Mucosa of descending colon (tissue), 3 donors: Measurements from ENCODE around the gene RALGPS2. TPM values are rescaled to one million over a fixed set of nuclear protein-coding genes. Genes with fewer than 3 reads are reported as not detected.

Source experiments
- ATAC-seq: fragments of 200-7000 bp; cut with Tn5 transposase; one replicate; pipeline ENCODE4 v1.9.1; 2020; ENCODE audit warnings: mild to moderate bottlenecking, moderate library complexity
- DNase-seq, 3 donors: peaks; one replicate each; pipeline ENCODE4 v3.0.0-alpha.2; 2020
- H3K36me3 ChIP-seq: fragments of 200-600 bp; one replicate; pipeline ENCODE4 v1.8.0; 2021; ENCODE audit warnings: low read depth, mild to moderate bottlenecking
- H3K4me1 ChIP-seq: fragments of 200-600 bp; one replicate; pipeline ENCODE4 v1.8.0; 2021; ENCODE audit warnings: low read depth, mild to moderate bottlenecking
- H3K4me3 ChIP-seq: fragments of 200-600 bp; one replicate; pipeline ENCODE4 v1.8.0; 2021; ENCODE audit warnings: mild to moderate bottlenecking
- H3K9me3 ChIP-seq: fragments of 200-600 bp; one replicate; pipeline ENCODE4 v1.8.0; 2021; ENCODE audit warnings: mild to moderate bottlenecking
- CTCF ChIP-seq: fragments of 200-600 bp; IDR thresholded peaks from one replicate; pipeline ENCODE4 v1.8.0; 2022; ENCODE audit warnings: antibody characterized with exemption, mild to moderate bottlenecking
- intact Hi-C, 2 donors: fragments of 100-400 bp; cut with DNase I in 1 of 2; cut with micrococcal nuclease in 1 of 2; formaldehyde crosslinking; loops; one replicate each; pipeline versions ENCODE4 v1.11.0 to v1.11.1; 2022; cut with DNase I, micrococcal nuclease
- total RNA-seq, 3 donors: library from RNA; stranded (reverse); fragmentation: NEBNext Ultra II Directional in 2 of 3; extraction: Animal tissue kit (Norgen Biotek cat#: 25700) in 2 of 3; gene quantifications; one replicate each; pipeline versions ENCODE4 v1.2.1 to v1.2.4, GENCODE V29; 2021 to 2023
- donor health status: DM: no; HTN: no; CAD: no; lungs with moderate emphysema.
- donor health status: DM: no; HTN: no; CAD: no.
- donor health status: DM: no; HTN: yes; CAD: no.

The RALGPS2 gene
- total RNA-seq, 3 donors from 2014 or later = 25.9 to 49.9 (median 36.4) TPM

- no peaks in the 10 kb centered on the region for H3K36me3 ChIP-seq
- no peak for DNase-seq
- ATAC-seq = no peak
- no peak for TF ChIP-seq CTCF
- no peak overlapping the region for H3K4me3 ChIP-seq
- no peaks in the 10 kb centered on the region for H3K9me3 ChIP-seq
- no peaks in the 10 kb centered on the region for H3K4me1 ChIP-seq
- intact Hi-C loops = no loop called here
Observed at GRCh38 chr1:178684111-178684510, 40.9 kb upstream of the RALGPS2 start.

- no peak for DNase-seq
- intact Hi-C loops = no loop called here
Observed at GRCh38 chr1:178684542-178685000, 40.5 kb upstream of the RALGPS2 start.

GRCh38 chr1:178686407-178686806 lies 38.6 kb upstream of the RALGPS2 start:
- Histone ChIP-seq H3K4me1 (no peaks in the 10 kb centered on the region), H3K9me3 (no peaks in the 10 kb centered on the region), H3K4me3 (no peak overlapping the region), H3K36me3 (no peaks in the 10 kb centered on the region)
- DNase-seq (no peak), ATAC-seq (no peak)
- intact Hi-C loops = no loop called here
- no peak for TF ChIP-seq CTCF

More at GRCh38 chr1:178684542-178685000, 40.5 kb upstream of the RALGPS2 start:
- TF ChIP-seq CTCF = no peak
- H3K36me3 ChIP-seq = no peaks in the 10 kb centered on the region
- H3K4me3 ChIP-seq = no peak overlapping the region
- H3K9me3 ChIP-seq = no peaks in the 10 kb centered on the region
- ATAC-seq = no peak
- H3K4me1 ChIP-seq = no peaks in the 10 kb centered on the region

GRCh38 chr1:178688244-178688643 lies 36.8 kb upstream of the RALGPS2 start:
- no peak for ATAC-seq
- Histone ChIP-seq H3K4me1 (no peaks in the 10 kb centered on the region), H3K4me3 (no peak overlapping the region), H3K36me3 (no peaks in the 10 kb centered on the region), H3K9me3 (no peaks in the 10 kb centered on the region)
- intact Hi-C loops = no loop called here
- no peak for TF ChIP-seq CTCF
- no peak for DNase-seq

- intact Hi-C loops = no loop called here
- no peak for ATAC-seq
- TF ChIP-seq CTCF = no peak
- Histone ChIP-seq H3K9me3 (no peaks in the 10 kb centered on the region), H3K4me3 (no peak overlapping the region), H3K36me3 (no peaks in the 10 kb centered on the region), H3K4me1 (no peaks in the 10 kb centered on the region)
- DNase-seq = no peak
Observed at GRCh38 chr1:178689769-178690168, 35.3 kb upstream of the RALGPS2 start.

GRCh38 chr1:178690496-178690895 lies 34.5 kb upstream of the RALGPS2 start:
- H3K4me1 ChIP-seq = no peaks in the 10 kb centered on the region
- intact Hi-C loops = no loop called here
- H3K4me3 ChIP-seq = no peak overlapping the region
- DNase-seq = no peak
- ATAC-seq = no peak
- H3K36me3 ChIP-seq = no peaks in the 10 kb centered on the region
- TF ChIP-seq CTCF = no peak
- no peaks in the 10 kb centered on the region for H3K9me3 ChIP-seq
